H1 (cell line): Measurements from ENCODE around the gene ASIC2. TPM values are rescaled to one million over a fixed set of nuclear protein-coding genes. Genes with fewer than 3 reads are reported as not detected.

Source experiments
- CTCF ChIA-PET: fragments of 300-600 bp; sonication (Branson Sonifier 250); formaldehyde crosslinking; loops from one replicate; lab custom pipeline; 2021; ENCODE audit not compliant: partially characterized antibody; lab: Charles Lee
- POLR2A ChIA-PET: fragments of 300-600 bp; sonication (Branson Sonifier 250); formaldehyde crosslinking; loops from one replicate; lab custom pipeline; 2021; ENCODE audit warnings: inconsistent platforms; ENCODE audit not compliant: partially characterized antibody; lab: Charles Lee
- DNase-seq, 2 experiments: peaks; one replicate each; pipeline versions ENCODE4 v3.0.0 to v3.0.0-alpha.2; 2010 to 2022; ENCODE audit warnings: low spot score in 2 of 2, low read depth in 1 of 2, mixed read lengths in 1 of 2
- FAIRE-seq: peaks from 2 replicates; lab custom pipeline; 2011; peaks lifted over from hg19 to GRCh38; lab: Jason Lieb, UNC
- H2AFZ ChIP-seq: 2 replicates; pipeline ENCODE4 v1.8.1; 2012; ENCODE audit warnings: low read length, inconsistent platforms
- H2AK5ac ChIP-seq: 2 replicates; pipeline ENCODE4 v1.6.1; 2013; ENCODE audit warnings: low read depth, low read length
- H2BK120ac ChIP-seq: replicated peaks from 2 replicates; pipeline ENCODE3; 2013; ENCODE audit warnings: low read depth, low read length, inconsistent platforms
- H2BK12ac ChIP-seq: 2 replicates; pipeline ENCODE4 v1.6.1; 2013; ENCODE audit warnings: low read depth, low read length
- H2BK15ac ChIP-seq: 2 replicates; pipeline ENCODE4 v1.6.1; 2013; ENCODE audit warnings: low read length
- H2BK20ac ChIP-seq: 2 replicates; pipeline ENCODE4 v1.6.1; 2013; ENCODE audit warnings: low read length
- H2BK5ac ChIP-seq: 2 replicates; pipeline ENCODE4 v1.6.1; 2013; ENCODE audit warnings: low read depth, low read length
- H3K14ac ChIP-seq: 2 replicates; pipeline ENCODE4 v1.6.1; 2013; ENCODE audit warnings: inconsistent platforms; ENCODE audit not compliant: insufficient read length
- H3K18ac ChIP-seq: 2 replicates; pipeline ENCODE4 v1.6.1; 2013; ENCODE audit warnings: low read length; ENCODE audit errors: extremely low read depth
- H3K23ac ChIP-seq: 2 replicates; pipeline ENCODE4 v1.6.1; 2013; ENCODE audit warnings: inconsistent platforms; ENCODE audit not compliant: insufficient read length
- H3K23me2 ChIP-seq: 2 replicates; pipeline ENCODE4 v1.6.1; 2013; ENCODE audit warnings: low read depth, low read length
- H3K27ac ChIP-seq: 2 replicates; pipeline ENCODE4 v1.6.1; 2011; ENCODE audit warnings: low read depth, low read length, inconsistent platforms
- H3K27me3 ChIP-seq, 4 experiments: replicated peaks in 1 of 4; 1 replicate in 1 of 4; 2 replicates in 3 of 4; pipeline versions ENCODE4 v1.6.1 to v1.8.1; 2011 to 2013; ENCODE audit warnings: low read length in 3 of 4, mild to moderate bottlenecking in 3 of 4, inconsistent platforms in 2 of 4, mixed read lengths in 2 of 4, moderate library complexity in 1 of 4; ENCODE audit not compliant: control insufficient read depth in 3 of 4, insufficient read depth in 3 of 4; ENCODE audit errors: extremely low read depth in 1 of 4
- H3K36me3 ChIP-seq, 4 experiments: 2 replicates each; pipeline versions ENCODE4 v1.6.1 to v1.8.1; 2011 to 2013; ENCODE audit warnings: mild to moderate bottlenecking in 4 of 4, low read length in 3 of 4, moderate library complexity in 2 of 4, control low read depth in 1 of 4, inconsistent platforms in 1 of 4; ENCODE audit not compliant: insufficient read depth in 4 of 4, control insufficient read depth in 2 of 4
- H3K4ac ChIP-seq: replicated peaks from 2 replicates; pipeline ENCODE3; 2013; ENCODE audit warnings: low read length, low read depth, mixed read lengths, inconsistent platforms; ENCODE audit not compliant: insufficient read length
- H3K4me1 ChIP-seq, 4 experiments: replicated peaks in 1 of 4; 1 replicate in 1 of 4; 2 replicates in 3 of 4; pipeline versions ENCODE4 v1.6.1 to v1.8.1; 2011 to 2013; ENCODE audit warnings: low read length in 3 of 4, inconsistent platforms in 2 of 4, mixed read lengths in 1 of 4; ENCODE audit not compliant: insufficient read depth in 4 of 4, control insufficient read depth in 3 of 4
- H3K4me2 ChIP-seq, 2 experiments: 2 replicates each; pipeline versions ENCODE4 v1.6.1 to v1.8.1; 2011 to 2013; ENCODE audit warnings: low read depth in 2 of 2, low read length in 2 of 2, control low read depth in 1 of 2, inconsistent platforms in 1 of 2, mild to moderate bottlenecking in 1 of 2; ENCODE audit not compliant: insufficient read depth in 1 of 2
- H3K4me3 ChIP-seq, 4 experiments: fragments of 200-600, 300-600 bp in 1 of 4; sonication (generic), shearing (Covaris generic), sonication (Bioruptor Twin) in 1 of 4; 2 replicates each; pipeline versions ENCODE4 v1.5.1 to v1.8.1; 2011 to 2016; ENCODE audit warnings: low read length in 4 of 4, low read depth in 3 of 4, control low read depth in 2 of 4, inconsistent platforms in 2 of 4, mild to moderate bottlenecking in 2 of 4, mixed read lengths in 1 of 4, moderate library complexity in 1 of 4; ENCODE audit not compliant: insufficient read depth in 2 of 4; ENCODE audit errors: extremely low read depth in 1 of 4
- H3K56ac ChIP-seq: replicated peaks from 2 replicates; pipeline ENCODE3; 2013; ENCODE audit warnings: low read depth, mild to moderate bottlenecking, mixed read lengths, low read length, inconsistent platforms; ENCODE audit not compliant: insufficient read length
- H3K79me1 ChIP-seq: 2 replicates; pipeline ENCODE4 v1.6.1; 2013; ENCODE audit warnings: low read depth, low read length, control low read depth
- H3K79me2 ChIP-seq, 2 experiments: 2 replicates each; pipeline versions ENCODE4 v1.6.1 to v1.8.1; 2012 to 2013; ENCODE audit warnings: low read length in 2 of 2, mild to moderate bottlenecking in 2 of 2, inconsistent platforms in 1 of 2; ENCODE audit not compliant: insufficient read depth in 2 of 2, control insufficient read depth in 1 of 2
- H3K9ac ChIP-seq, 4 experiments: replicated peaks in 1 of 4; 1 replicate in 1 of 4; 2 replicates in 3 of 4; pipeline versions ENCODE4 v1.6.1 to v1.8.1; 2011 to 2013; ENCODE audit warnings: low read depth in 3 of 4, low read length in 3 of 4, control low read depth in 2 of 4, mild to moderate bottlenecking in 2 of 4, moderate library complexity in 2 of 4, inconsistent platforms in 1 of 4; ENCODE audit errors: extremely low read depth in 1 of 4
- H3K9me3 ChIP-seq, 2 experiments: 2 replicates each; pipeline versions ENCODE4 v1.6.1 to v1.8.1; 2012 to 2013; ENCODE audit warnings: mild to moderate bottlenecking in 2 of 2, moderate library complexity in 2 of 2, control low read depth in 1 of 2, inconsistent platforms in 1 of 2, low read depth in 1 of 2, low read length in 1 of 2, mixed read lengths in 1 of 2; ENCODE audit not compliant: insufficient read depth in 2 of 2
- H4K20me1 ChIP-seq, 2 experiments: replicated peaks in 1 of 2; 2 replicates each; pipeline versions ENCODE3 to v1.8.1; 2011 to 2013; ENCODE audit warnings: inconsistent platforms in 2 of 2, low read length in 2 of 2, mild to moderate bottlenecking in 1 of 2; ENCODE audit not compliant: insufficient read depth in 2 of 2, control insufficient read depth in 1 of 2
- H4K5ac ChIP-seq: 2 replicates; pipeline ENCODE4 v1.6.1; 2013; ENCODE audit warnings: low read length, low read depth, mixed read lengths, inconsistent platforms; ENCODE audit not compliant: insufficient read length
- H4K8ac ChIP-seq: 2 replicates; pipeline ENCODE4 v1.8.0; 2013; ENCODE audit warnings: mild to moderate bottlenecking, moderate library complexity, low read length, inconsistent platforms; ENCODE audit not compliant: insufficient read depth; ENCODE audit errors: extremely low read depth
- H4K91ac ChIP-seq: replicated peaks from 2 replicates; pipeline ENCODE3; 2013; ENCODE audit warnings: low read length, mixed read lengths, inconsistent platforms; ENCODE audit not compliant: insufficient read length
- EGR1 ChIP-seq: IDR thresholded peaks from 2 replicates; pipeline ENCODE4 v1.6.1; 2011; ENCODE audit warnings: low read depth, low read length, borderline replicate concordance
- MAFK ChIP-seq: IDR thresholded peaks from 2 replicates; pipeline ENCODE4 v1.6.1; 2012; ENCODE audit warnings: low read depth, mild to moderate bottlenecking, improper control_type of control experiment, low read length
- NANOG ChIP-seq: IDR thresholded peaks from 2 replicates; pipeline ENCODE4 v1.6.1; 2011; ENCODE audit warnings: low read length, low read depth, mild to moderate bottlenecking, inconsistent platforms; ENCODE audit not compliant: insufficient read depth, poor library complexity, severe bottlenecking
- RNF2 ChIP-seq: fragments of 200-900, 300-1000 bp; sonication (generic); IDR thresholded peaks from 2 replicates; pipeline ENCODE4 v1.7.1; 2016; ENCODE audit warnings: borderline replicate concordance, low read depth, mild to moderate bottlenecking, antibody characterized with exemption, low read length; ENCODE audit not compliant: poor library complexity, severe bottlenecking; ENCODE audit errors: missing control alignments
- WGBS, 2 experiments: shearing (Covaris generic) in 1 of 2; methylation state at CpG; one replicate each; pipeline versions ENCODE4 v1.1.6 to v1.1.7; 2013 to 2015; ENCODE audit warnings: low lambda C conversion rate in 2 of 2, mixed read lengths in 2 of 2, inconsistent platforms in 1 of 2, low coverage in 1 of 2, missing lambda C conversion rate in 1 of 2; ENCODE audit not compliant: insufficient replicate concordance in 2 of 2, insufficient coverage in 1 of 2, insufficient read length in 1 of 2; ENCODE audit errors: extremely low coverage in 1 of 2, missing lambda C conversion rate in 1 of 2; 5-methylcytosine and 5-hydroxymethylcytosine counted together
- polyA plus RNA-seq, 7 experiments: library from polyadenylated mRNA; depleted of rRNA in 3 of 7; stranded (reverse) in 5 of 7; unstranded in 2 of 7; fragments of >200 nt in 5 of 7; fragments of 200-250 nt in 2 of 7; gene quantifications; 1 replicate in 5 of 7; 2 replicates in 1 of 7; 4 replicates in 1 of 7; pipeline versions ENCODE4 v1.2.1 to v1.2.3, GENCODE V29; 2011 to 2013; ENCODE audit warnings: missing spikeins in 2 of 7, mixed read lengths in 2 of 7
- total RNA-seq: library from RNA; stranded (reverse); fragmentation: NEBNext Ultra II Directional; extraction: Animal tissue kit (Norgen Biotek cat#: 25700); gene quantifications from 2 replicates; pipeline ENCODE4 v1.2.1, GENCODE V29; 2021

Gene ASIC2
- total and polyA plus RNA-seq, 2 of the 8 experiments (the other 6 are each of a cell fraction or from before 2014, with no cell fraction given), result 0.86 to 1.2 TPM

DNA sequence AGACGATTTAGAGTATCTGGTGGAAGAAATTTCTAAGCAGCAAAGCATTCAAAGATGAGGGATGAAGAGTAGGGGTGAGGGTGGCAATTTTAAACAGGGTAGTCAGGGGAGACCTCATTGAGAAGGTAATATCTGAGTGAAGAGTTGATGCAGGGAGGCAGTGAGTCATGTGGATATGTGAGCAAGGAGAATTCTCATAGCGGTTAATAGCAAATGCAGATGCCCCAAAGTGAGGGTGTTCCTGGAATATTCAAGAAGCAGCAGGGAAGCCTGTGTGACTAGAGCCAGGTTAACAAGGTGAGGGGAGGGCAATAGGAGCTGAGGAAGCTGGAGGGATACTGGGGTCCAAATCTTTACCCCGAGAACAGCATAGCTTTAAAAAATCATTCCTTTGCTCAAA, 187.2 kb downstream of the ASIC2 start:
- Histone ChIP-seq H2BK15ac (no peak overlapping the region), H3K4me1 (no peaks in the 10 kb centered on the region), H3K56ac (no peak overlapping the region), H3K79me1 (no peaks in the 10 kb centered on the region), H3K27me3 (no peaks in the 10 kb centered on the region), H3K4ac (no peak overlapping the region), H2BK120ac (no peak overlapping the region), H4K8ac (no peak overlapping the region), H3K18ac (no peak overlapping the region), H2AK5ac (no peak overlapping the region), H4K91ac (no peak overlapping the region), H3K79me2 (no peaks in the 10 kb centered on the region), H2BK20ac (no peak overlapping the region), H3K36me3 (no peaks in the 10 kb centered on the region), H3K4me2 (no peak overlapping the region), H3K4me3 (no peak overlapping the region), H2BK12ac (no peak overlapping the region), H3K27ac (no peak overlapping the region), H4K20me1 (no peaks in the 10 kb centered on the region), H2AFZ (no peak overlapping the region), H3K23me2 (no peaks in the 10 kb centered on the region), H4K5ac (no peak overlapping the region), H3K23ac (no peak overlapping the region), H2BK5ac (no peak overlapping the region), H3K9me3 (no peaks in the 10 kb centered on the region), H3K9ac (no peak overlapping the region), H3K14ac (no peak overlapping the region)
- FAIRE-seq, result no peak
- TF ChIP-seq EGR1 (no peak), NANOG (no peak), RNF2 (no peak), MAFK (no peak)
- WGBS, 2 experiments, result 61% methylated on average over 3 of the region's 3 CpGs; no CpG with 5 or more reads in 1 of the 2 experiments
- DNase-seq, result no peak
- ChIA-PET CTCF (interaction anchor here (0.7 to 1.0 kb wide), 3 partner anchors 9 to 148 kb away, joined by 3 read pairs; no protein-coding TSS in a partner anchor), POLR2A (no interaction called here)
